AG09319 (cell line): Measurements from ENCODE around the gene GPM6B.

Source experiments
- DNase-seq: peaks from one replicate; pipeline ENCODE4 v3.0.0-alpha.2; 2010; ENCODE audit warnings: low read depth; ENCODE audit errors: extremely low read depth
- TF ChIP-seq, protein P1 (sequence below): IDR thresholded peaks from 2 replicates; pipeline ENCODE4 v1.5.1; 2011; ENCODE audit warnings: low read depth, mild to moderate bottlenecking, inconsistent platforms, low read length, moderate library complexity

GPM6B gene

DNA sequence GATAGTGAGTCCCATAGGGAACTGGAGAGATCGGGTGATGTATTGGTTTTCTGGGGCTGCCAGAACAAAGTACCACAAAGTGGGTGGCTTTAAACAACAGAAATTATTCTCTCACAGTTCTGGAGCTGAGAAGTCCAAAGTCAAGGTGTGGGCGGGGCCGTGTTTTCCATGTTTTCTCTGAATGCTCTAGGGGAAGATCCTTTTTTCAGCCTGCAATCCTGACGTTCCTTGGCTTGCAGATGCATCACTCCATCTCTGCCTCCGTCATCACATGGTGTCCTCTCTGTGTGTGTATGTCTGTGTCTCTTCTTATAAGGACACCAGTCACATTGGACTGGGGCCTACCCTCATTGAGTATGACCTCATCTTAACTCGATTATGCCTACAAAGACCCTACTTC, 7.9 kb upstream of the GPM6B start:
- TF ChIP-seq, protein P1, sequence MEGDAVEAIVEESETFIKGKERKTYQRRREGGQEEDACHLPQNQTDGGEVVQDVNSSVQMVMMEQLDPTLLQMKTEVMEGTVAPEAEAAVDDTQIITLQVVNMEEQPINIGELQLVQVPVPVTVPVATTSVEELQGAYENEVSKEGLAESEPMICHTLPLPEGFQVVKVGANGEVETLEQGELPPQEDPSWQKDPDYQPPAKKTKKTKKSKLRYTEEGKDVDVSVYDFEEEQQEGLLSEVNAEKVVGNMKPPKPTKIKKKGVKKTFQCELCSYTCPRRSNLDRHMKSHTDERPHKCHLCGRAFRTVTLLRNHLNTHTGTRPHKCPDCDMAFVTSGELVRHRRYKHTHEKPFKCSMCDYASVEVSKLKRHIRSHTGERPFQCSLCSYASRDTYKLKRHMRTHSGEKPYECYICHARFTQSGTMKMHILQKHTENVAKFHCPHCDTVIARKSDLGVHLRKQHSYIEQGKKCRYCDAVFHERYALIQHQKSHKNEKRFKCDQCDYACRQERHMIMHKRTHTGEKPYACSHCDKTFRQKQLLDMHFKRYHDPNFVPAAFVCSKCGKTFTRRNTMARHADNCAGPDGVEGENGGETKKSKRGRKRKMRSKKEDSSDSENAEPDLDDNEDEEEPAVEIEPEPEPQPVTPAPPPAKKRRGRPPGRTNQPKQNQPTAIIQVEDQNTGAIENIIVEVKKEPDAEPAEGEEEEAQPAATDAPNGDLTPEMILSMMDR, result no peak
- no peak for DNase-seq

DNA sequence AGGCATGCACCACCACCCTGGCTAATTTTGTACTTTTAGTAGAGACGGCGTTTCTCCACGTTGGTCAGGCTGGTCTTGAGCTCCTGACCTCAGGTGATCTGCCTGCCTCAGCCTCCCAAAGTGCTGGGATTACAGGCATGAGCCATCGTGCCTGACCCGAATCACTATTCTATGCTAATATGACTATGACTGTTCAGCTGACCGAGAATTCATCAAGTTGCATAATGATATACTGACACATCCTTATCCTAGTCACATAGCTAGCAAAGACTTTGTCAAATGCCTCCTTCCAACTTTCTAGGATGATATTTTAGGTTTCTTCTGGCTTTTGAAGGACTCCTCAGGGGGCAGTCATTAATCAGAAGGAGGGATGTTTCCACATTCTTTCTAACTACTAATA, 4.8 kb upstream of the GPM6B start:
- no peak for DNase-seq
- TF ChIP-seq, protein P1, result no peak

DNA sequence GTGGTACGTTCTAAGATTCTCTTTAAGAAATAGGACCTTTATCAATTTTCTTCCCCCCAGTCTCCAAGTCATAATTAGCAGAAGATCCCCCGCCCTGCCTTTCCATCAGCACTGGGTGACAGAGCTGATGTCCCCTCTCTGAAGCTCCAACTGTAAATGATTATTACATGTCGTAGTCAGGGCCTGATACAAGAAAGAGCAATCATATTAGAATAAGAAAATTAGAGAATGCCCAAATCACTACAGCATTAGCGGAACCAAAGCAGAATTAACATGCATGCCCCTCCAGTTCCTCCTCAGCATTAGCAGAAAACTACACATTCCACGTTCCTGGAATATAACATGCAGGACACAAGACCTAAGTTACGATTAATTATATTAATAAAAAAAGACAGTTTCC, 717 bp downstream of the GPM6B start:
- TF ChIP-seq, protein P1, result no peak
- no peak for DNase-seq

DNA sequence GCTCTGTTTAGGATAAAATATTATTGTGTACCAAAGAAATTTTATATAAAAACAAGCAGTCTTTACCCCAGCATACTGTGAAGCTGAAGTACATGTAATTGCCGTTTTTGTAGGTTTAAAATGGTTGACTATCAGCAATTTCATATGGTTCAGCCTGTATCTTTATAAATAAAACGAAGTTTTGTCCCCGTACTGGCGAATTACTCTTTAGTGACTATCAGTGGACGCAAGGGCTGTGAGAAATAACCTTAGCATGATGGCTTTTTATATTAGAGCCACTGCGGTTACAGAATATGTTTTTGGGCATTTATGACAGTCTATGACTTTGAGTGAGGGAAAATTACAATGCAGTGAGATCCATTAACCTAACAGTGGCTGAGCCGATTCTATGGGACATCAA, 1.2 kb downstream of the GPM6B start:
- no peak for DNase-seq
- TF ChIP-seq, protein P1, result no peak

DNA sequence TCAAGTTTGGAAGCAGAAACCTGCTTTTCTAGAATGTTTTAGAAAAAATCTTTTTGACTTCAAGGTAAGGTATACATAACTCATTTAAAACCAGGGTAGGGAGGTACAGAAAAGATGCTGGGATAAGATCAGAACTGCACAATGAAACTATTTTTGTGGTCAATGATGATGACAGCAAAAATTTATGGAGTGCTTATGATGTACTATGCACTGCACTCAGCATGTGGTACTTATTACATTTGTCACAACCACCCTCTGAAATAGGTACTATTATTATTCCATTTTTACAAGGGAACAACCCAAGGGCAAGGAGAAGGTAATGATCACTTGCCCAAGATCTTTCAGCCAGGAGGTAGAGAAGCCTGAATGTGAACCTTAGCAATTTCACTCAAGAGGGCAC, 8.0 kb downstream of the GPM6B start:
- no peak for DNase-seq
- TF ChIP-seq, protein P1, result no peak

DNA sequence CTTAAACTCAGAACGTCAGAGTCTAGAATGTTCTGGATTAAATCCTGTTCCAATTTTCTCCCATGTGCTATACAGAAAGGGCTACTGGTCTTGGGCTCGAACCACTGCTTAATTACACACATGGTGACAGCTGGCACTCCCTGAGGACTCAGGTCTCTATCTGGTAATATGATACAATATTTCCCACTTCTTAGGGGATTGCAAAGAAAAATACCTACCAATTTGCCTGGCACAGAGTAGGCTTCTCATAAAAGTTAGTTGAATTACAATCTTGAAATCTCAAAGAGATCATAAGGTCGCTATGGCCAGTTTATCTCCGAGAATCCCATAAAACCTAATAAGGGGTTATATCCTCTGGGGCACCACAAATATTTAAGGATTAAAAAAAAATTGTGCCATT, 8.6 kb downstream of the GPM6B start:
- no peak for DNase-seq
- TF ChIP-seq, protein P1, result no peak

DNA sequence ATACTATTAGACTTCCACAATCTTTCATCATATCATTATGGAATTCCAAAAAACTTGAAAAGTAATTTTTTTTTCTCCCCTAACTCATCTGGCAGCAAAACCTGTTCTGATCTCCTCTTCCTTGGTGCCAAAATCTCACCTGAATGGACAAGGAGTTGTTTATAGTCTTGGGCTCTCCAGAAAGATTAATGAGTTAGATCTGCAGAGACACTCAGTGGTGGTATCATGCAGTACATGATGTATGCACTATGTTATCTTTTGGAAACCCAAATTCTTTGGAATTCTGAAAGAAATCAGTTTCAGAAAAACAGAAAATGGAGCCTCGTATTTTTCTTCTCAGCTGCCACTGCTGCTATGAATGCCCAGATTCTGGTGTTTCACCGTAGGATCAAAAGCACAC, 11.7 kb downstream of the GPM6B start:
- TF ChIP-seq, protein P1, result no peak

More for the DNA sequence above, 11.7 kb downstream of the GPM6B start:
- no peak for DNase-seq
